Left renal pelvis (tissue), 4 donors: ENCODE results near the gene SLC22A23. TPM values are rescaled to one million over a fixed set of nuclear protein-coding genes. Genes with fewer than 3 reads are reported as not detected.

Source experiments
- DNase-seq, 4 donors: peaks; one replicate each; pipeline ENCODE4 v3.0.0-alpha.2; 2013; ENCODE audit warnings: low read depth in 4 of 4, low spot score in 3 of 4
- polyA plus RNA-seq, 4 donors: library from polyadenylated mRNA; unstranded; fragments of 120-200 nt; gene quantifications; one replicate each; pipeline ENCODE4 v1.2.1, GENCODE V29; 2013; ENCODE audit not compliant: insufficient read length in 4 of 4

SLC22A23 gene
- polyA plus RNA-seq, 4 donors, result 3.3 to 13.7 (median 11.0) TPM

DNA sequence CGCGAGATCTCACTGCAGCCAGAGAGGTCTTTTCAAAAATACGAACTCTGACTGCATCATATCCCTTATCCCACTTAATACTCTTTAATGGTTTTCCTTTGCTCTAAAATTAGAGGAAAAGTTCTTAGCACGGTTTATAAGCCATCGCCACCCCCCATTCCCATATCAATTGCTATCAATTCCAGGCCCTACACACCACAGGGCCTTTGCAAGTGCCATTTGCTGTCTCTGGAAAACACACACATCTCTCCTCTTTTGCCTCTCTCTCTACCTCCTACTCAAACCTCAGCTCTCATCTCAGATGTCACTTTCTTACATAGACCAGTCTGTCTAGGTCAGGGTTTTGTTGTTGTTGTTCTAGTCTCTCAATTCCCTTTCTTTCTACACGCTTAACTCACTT lies 9.8 kb downstream of the SLC22A23 start:
- DNase-seq, result no peak

DNA sequence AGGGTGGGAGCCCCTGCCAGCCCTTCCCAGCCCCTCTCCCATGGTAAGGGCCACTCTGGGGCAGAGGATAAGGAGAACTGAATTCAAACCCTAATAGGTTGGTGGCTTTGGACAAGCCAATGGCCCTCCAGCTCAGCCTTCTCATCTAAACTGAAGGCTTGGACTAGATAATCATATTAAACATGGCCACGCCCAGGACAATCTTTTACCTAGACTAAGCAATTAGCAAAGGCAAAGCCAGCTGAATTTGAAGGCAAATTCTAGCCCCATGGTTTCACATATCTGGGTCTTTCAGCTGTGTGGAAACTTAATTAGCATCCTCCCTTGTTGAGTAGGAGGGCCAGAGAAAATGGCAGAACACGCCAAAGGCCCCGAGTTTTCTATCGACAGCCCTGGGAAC lies 10.7 kb downstream of the SLC22A23 start:
- DNase-seq, result no peak

GRCh38 chr6:3444276-3445088 lies 12.4 kb downstream of the SLC22A23 start:
- DNase-seq, result no peak

- no peak for DNase-seq
Measured at GRCh38 chr6:3443221-3443515, 13.7 kb downstream of the SLC22A23 start.

- no peak for DNase-seq
Measured at GRCh38 chr6:3442431-3443220, 14.2 kb downstream of the SLC22A23 start.

- no peak for DNase-seq
Measured at GRCh38 chr6:3440911-3441310, 15.9 kb downstream of the SLC22A23 start.

DNA sequence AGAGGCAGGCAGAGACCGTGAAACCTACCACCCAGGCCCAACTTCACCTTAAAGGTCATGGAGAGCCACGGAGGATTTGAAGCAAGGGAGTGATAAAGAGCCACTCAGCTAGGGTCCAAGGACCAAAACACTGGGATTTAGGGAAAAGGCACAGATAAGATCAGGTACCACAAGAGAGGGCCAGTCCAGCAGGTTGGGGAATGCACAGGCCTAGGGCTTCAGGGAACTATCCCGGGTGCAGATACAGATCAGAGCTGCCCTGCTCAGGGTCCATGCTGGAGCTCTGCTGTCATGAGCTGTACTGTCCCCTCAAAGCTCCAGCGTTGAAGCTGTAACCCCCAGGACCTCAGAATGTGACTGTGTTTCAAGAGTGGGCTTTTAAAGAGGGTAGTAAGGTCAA lies 16.9 kb downstream of the SLC22A23 start:
- no peak for DNase-seq

DNA sequence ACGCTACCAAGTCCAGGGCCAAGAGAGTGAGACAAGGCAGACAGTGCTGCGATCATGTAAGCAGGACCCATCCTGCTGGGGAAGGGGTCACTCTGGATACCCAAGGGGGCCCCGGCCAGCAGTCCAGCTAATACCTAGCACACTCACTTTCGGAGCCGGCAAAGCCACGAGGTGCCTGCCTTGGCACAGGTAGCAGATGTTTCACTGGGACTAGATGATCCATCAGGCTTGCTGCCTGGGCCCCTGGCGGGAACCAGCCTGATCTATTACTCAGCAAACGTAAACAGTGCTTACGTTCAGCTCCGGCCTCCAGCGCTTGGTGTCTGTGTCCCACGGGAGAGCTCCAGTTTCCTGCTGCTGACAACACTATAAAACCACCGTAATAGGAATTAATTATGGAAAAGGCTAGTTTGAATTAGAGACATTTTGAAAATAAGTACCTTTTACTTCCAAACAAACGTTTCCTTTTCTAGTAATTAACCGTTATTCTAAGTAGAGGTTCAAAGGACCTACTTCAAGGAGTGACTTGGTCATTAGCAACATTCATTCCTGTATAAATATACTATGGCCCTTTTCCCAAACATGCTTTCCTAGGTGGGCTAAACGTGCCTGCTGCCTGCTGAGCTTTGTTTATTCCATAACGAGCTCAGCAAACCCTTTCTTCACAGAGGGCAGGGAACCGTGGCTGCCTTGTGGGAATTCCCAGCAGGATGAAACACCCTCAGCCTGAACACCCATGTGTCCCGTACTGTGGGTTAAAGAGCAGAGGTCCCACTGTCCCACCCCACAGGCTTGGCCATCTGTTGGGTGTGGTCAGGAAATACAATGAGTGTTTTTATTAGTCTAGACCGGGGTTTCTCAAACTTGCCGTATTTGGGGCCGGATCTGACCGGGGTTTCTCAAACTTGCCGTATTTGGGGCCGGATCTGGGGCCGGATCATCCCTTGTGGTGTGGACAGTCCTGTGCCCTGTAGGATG lies 18.4 kb downstream of the SLC22A23 start:
- no peak for DNase-seq

DNA sequence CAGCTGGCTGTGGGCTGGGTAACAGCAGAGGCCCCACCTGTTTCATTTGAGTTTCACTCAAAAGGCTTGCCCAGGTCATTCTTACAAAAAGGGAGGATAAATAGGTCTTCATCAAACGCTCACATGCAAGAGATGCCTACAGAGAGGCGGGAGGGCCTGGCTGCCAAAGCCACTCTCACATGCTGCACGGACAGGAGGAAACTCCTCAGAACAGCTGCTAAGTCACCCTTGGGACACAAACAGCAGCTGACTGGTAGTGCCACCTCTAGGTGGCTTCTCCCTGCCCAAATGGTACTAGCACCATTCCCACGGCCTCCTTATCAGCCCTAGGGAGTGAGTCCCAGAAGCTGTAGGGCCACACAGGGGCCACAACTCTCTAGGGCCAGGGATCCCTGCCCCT lies 23.8 kb downstream of the SLC22A23 start:
- DNase-seq, result no peak

DNA sequence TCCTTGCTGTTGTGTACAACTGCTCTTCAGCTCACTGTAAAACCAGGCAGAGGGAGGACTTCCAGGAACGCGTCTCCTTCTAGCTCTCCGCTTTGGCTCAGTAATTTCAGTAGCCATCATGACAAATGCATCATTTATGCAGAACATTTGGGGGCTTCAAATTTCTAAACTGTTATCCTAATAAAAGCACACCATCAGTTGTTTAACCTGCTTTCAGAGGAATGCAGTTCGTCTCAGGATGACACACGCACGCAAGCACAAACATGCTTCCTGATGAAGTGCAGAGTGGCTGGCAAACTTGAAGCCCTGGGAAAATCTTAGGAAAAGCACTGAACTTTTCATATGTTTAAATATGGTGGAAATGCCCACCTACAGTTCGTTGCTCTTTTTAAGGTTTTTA lies 24.4 kb downstream of the SLC22A23 start:
- no peak for DNase-seq

DNA sequence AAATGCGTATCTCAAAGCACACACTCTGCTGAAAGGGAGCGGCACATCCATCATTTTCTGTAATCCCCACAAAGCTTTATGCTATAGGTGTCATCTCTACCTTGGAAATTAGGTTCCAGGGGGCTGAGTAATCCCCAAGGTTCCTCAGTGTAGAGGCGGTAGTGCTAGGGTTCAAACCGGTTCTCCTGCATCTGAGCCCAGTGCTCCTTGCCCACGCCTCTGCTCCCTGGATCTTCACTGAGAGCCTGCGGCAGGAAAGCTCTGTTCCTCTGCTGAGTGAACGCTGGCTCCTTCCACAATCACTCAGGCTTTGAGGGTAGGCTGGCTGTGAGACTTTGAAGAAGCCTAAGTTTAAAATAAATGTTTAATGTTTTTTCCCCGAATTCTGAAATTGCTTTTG lies 24.9 kb downstream of the SLC22A23 start:
- DNase-seq, result no peak

GRCh38 chr6:3429211-3429610 lies 27.6 kb downstream of the SLC22A23 start:
- DNase-seq, result no peak

DNA sequence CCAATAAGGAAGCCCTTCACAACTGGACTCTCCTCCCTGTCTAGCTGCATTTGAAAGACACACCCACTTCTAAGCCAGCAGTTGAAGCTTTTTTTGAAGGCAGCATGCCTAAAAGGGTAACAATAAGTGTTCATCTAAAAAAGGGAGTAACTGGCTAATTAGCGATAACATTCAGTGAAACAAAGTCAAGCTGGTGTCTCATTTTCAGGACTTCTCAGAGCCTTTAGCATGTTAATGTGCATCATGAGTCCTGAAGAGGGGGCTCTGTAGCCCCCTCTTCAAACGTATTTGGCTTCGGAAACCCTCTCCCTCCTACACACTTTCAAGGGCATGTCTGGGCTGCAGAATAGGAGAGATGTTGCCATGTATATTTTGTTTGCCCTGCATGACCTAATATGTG lies 28.1 kb downstream of the SLC22A23 start:
- no peak for DNase-seq

GRCh38 chr6:3428247-3428646 lies 28.6 kb downstream of the SLC22A23 start:
- no peak for DNase-seq

- no peak for DNase-seq
Measured at GRCh38 chr6:3427687-3428085, 29.2 kb downstream of the SLC22A23 start.

DNA sequence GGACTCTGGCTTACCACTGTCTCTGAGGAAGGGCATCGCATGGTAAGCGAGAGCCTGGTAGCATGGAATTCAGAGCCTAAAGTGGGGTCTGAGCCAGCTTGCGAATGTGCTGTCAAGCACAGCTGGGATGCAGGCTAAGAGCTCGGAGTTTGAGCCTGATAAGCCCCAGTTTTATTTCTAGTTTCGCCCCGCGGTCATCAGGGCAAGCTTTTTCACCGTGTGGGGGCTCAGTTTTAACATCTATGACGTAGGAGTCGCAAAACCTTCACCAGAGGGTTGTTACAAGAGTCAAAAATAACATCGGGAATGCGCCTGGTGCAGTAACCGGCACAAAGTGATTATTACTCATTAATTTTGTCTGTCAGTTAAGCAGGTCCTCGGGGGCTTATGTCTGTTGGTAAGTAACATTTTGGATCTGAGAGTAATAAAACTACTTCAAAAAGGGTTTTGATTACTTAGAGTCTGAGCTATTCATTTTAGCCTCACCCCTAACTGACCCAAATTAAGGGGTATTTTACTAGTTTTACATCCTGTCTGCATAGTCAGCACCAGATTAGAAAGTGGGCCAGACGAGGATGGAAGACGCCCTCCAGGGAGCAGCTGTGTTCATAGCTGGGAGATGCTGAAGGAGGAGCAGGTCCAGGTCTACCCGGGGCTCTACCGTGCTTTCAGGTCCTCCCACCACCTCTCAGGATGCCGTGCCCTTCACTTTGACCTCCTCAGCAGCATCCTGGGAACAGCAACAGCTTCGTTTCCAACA lies 29.7 kb downstream of the SLC22A23 start:
- DNase-seq, result no peak

GRCh38 chr6:3426091-3426926 lies 30.5 kb downstream of the SLC22A23 start:
- no peak for DNase-seq

DNA sequence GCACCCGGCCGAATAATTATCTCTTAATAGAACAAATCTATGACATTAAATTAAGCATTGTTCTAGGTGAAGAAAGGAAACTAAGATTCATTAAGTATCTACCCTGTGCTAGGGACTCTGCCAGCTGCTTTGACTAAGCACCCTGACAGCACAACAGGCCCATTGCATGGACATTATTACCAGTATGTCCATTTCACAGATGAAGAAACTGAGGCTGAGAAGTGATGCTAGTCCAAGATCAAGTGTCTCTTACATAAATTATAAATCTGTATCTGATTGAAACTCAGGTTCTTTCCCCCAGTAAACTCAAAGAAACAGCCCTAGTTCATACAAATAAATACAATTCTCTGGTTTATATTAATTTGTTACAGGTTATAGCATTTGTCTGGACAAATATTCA lies 31.3 kb downstream of the SLC22A23 start:
- DNase-seq, result no peak

- no peak for DNase-seq
Measured at GRCh38 chr6:3424185-3424927, 32.5 kb downstream of the SLC22A23 start.
